H9 (cell line): ENCODE results near the gene ABCF1. TPM values are rescaled to one million over a fixed set of nuclear protein-coding genes. Genes with fewer than 3 reads are reported as not detected.

Experiments
- DNase-seq: peaks from one replicate; pipeline ENCODE4 v3.0.0-alpha.2; 2017
- H2AFZ ChIP-seq: one replicate; pipeline ENCODE4 v1.6.1; 2013; ENCODE audit warnings: mild to moderate bottlenecking, low read length, control low read depth, moderate library complexity
- H2AK5ac ChIP-seq: 2 replicates; pipeline ENCODE4 v1.6.1; 2013; ENCODE audit warnings: low read length, control low read depth, mixed read lengths; ENCODE audit not compliant: insufficient read length
- H2BK120ac ChIP-seq: one replicate; pipeline ENCODE4 v1.6.1; 2013; ENCODE audit warnings: low read depth, mild to moderate bottlenecking, low read length, control low read depth, inconsistent platforms; ENCODE audit not compliant: poor library complexity, severe bottlenecking
- H2BK12ac ChIP-seq: 2 replicates; pipeline ENCODE4 v1.6.1; 2013; ENCODE audit warnings: low read length, control low read depth, mixed read lengths, low read depth; ENCODE audit not compliant: insufficient read length
- H2BK15ac ChIP-seq: 2 replicates; pipeline ENCODE4 v1.6.1; 2013; ENCODE audit warnings: low read depth, low read length, control low read depth
- H2BK20ac ChIP-seq: one replicate; pipeline ENCODE4 v1.6.1; 2013; ENCODE audit warnings: low read depth, mild to moderate bottlenecking, low read length, control low read depth, inconsistent platforms; ENCODE audit not compliant: poor library complexity, severe bottlenecking
- H2BK5ac ChIP-seq: 2 replicates; pipeline ENCODE4 v1.6.1; 2013; ENCODE audit warnings: low read length, control low read depth, mixed read lengths; ENCODE audit not compliant: insufficient read length
- H3K14ac ChIP-seq: 2 replicates; pipeline ENCODE4 v1.6.1; 2013; ENCODE audit warnings: low read length, control low read depth; ENCODE audit not compliant: insufficient read depth
- H3K18ac ChIP-seq: 2 replicates; pipeline ENCODE4 v1.6.1; 2013; ENCODE audit warnings: low read depth, mild to moderate bottlenecking, mixed read lengths, low read length, control low read depth; ENCODE audit not compliant: insufficient read length
- H3K23ac ChIP-seq: 2 replicates; pipeline ENCODE4 v1.6.1; 2013; ENCODE audit warnings: low read length, control low read depth, mixed read lengths, low read depth; ENCODE audit not compliant: insufficient read length
- H3K23me2 ChIP-seq: 2 replicates; pipeline ENCODE4 v1.6.1; 2013; ENCODE audit warnings: low read depth, mild to moderate bottlenecking, mixed read lengths, low read length, control low read depth; ENCODE audit not compliant: insufficient read length, poor library complexity, severe bottlenecking
- H3K27ac ChIP-seq: 2 replicates; pipeline ENCODE4 v1.5.1; 2013; ENCODE audit warnings: low read length, control low read depth, mixed read lengths, low read depth; ENCODE audit not compliant: insufficient read length
- H3K27me3 ChIP-seq: 2 replicates; pipeline ENCODE4 v1.6.1; 2013; ENCODE audit warnings: low read length, control low read depth, inconsistent platforms; ENCODE audit not compliant: insufficient read depth
- H3K4ac ChIP-seq: 2 replicates; pipeline ENCODE4 v1.6.1; 2013; ENCODE audit warnings: low read depth, mild to moderate bottlenecking, control low read depth, inconsistent platforms, low read length, moderate library complexity
- H3K4me1 ChIP-seq: 2 replicates; pipeline ENCODE4 v1.6.1; 2013; ENCODE audit warnings: low read length, control low read depth, inconsistent platforms; ENCODE audit not compliant: insufficient read depth
- H3K4me2 ChIP-seq: 2 replicates; pipeline ENCODE4 v1.6.1; 2013; ENCODE audit warnings: low read length, control low read depth, mixed read lengths; ENCODE audit not compliant: insufficient read length, insufficient read depth
- H3K56ac ChIP-seq: 2 replicates; pipeline ENCODE4 v1.6.1; 2013; ENCODE audit warnings: low read depth, mild to moderate bottlenecking, mixed read lengths, low read length, control low read depth; ENCODE audit not compliant: insufficient read length
- H3K79me1 ChIP-seq: 2 replicates; pipeline ENCODE4 v1.6.1; 2013; ENCODE audit warnings: low read depth, mild to moderate bottlenecking, moderate library complexity, low read length, control low read depth, inconsistent platforms; ENCODE audit not compliant: insufficient read depth, poor library complexity, severe bottlenecking
- H3K79me2 ChIP-seq: 2 replicates; pipeline ENCODE4 v1.6.1; 2013; ENCODE audit warnings: low read length, control low read depth, inconsistent platforms; ENCODE audit not compliant: insufficient read depth
- H3K9ac ChIP-seq: 2 replicates; pipeline ENCODE4 v1.6.1; 2013; ENCODE audit warnings: low read length, control low read depth, mixed read lengths; ENCODE audit not compliant: insufficient read length; ENCODE audit errors: extremely low read depth
- H3K9me3 ChIP-seq: one replicate; pipeline ENCODE4 v1.6.1; 2013; ENCODE audit warnings: low read depth, low read length, inconsistent platforms; ENCODE audit not compliant: control insufficient read depth
- H3T11ph ChIP-seq: one replicate; pipeline ENCODE4 v1.6.1; 2013; ENCODE audit warnings: mild to moderate bottlenecking, low read length, control low read depth, inconsistent platforms
- H4K20me1 ChIP-seq: one replicate; pipeline ENCODE4 v1.6.1; 2013; ENCODE audit not compliant: control insufficient read depth, insufficient read length, insufficient read depth
- H4K5ac ChIP-seq: 2 replicates; pipeline ENCODE4 v1.6.1; 2013; ENCODE audit warnings: low read depth, mild to moderate bottlenecking, mixed read lengths, low read length, control low read depth; ENCODE audit not compliant: insufficient read length
- H4K8ac ChIP-seq: replicated peaks from 2 replicates; pipeline ENCODE4 v1.6.1; 2013; ENCODE audit warnings: low read length, control low read depth, mixed read lengths, low read depth; ENCODE audit not compliant: insufficient read length
- H4K91ac ChIP-seq: 2 replicates; pipeline ENCODE4 v1.6.1; 2013; ENCODE audit warnings: low read depth, mild to moderate bottlenecking, moderate library complexity, mixed read lengths, low read length, control low read depth; ENCODE audit not compliant: insufficient read length
- H3K27ac Mint-ChIP-seq, 3 experiments: 2 replicates in 2 of 3; 3 replicates in 1 of 3; pipeline ENCODE4 v1.8.0; 2020 to 2021; ENCODE audit warnings: mixed read lengths in 3 of 3, mild to moderate bottlenecking in 1 of 3, moderate library complexity in 1 of 3
- H3K27me3 Mint-ChIP-seq: 2 replicates; pipeline ENCODE4 v1.8.0; 2021; ENCODE audit warnings: low read depth, mild to moderate bottlenecking, moderate library complexity, mixed read lengths
- H3K36me3 Mint-ChIP-seq, 3 experiments: 2 replicates in 2 of 3; 3 replicates in 1 of 3; pipeline ENCODE4 v1.8.0; 2020 to 2021; ENCODE audit warnings: low read depth in 3 of 3, mixed read lengths in 3 of 3; ENCODE audit not compliant: insufficient read depth in 1 of 3
- H3K4me1 Mint-ChIP-seq, 2 experiments: 2 replicates each; pipeline ENCODE4 v1.8.0; 2020; ENCODE audit warnings: mixed read lengths in 2 of 2
- H3K4me3 Mint-ChIP-seq, 2 experiments: 2 replicates in 1 of 2; 3 replicates in 1 of 2; pipeline ENCODE4 v1.8.0; 2020 to 2021; ENCODE audit warnings: mild to moderate bottlenecking in 2 of 2, mixed read lengths in 2 of 2, moderate library complexity in 1 of 2
- H3K9me3 Mint-ChIP-seq, 2 experiments: 2 replicates in 1 of 2; 3 replicates in 1 of 2; pipeline ENCODE4 v1.8.0; 2020; ENCODE audit warnings: mild to moderate bottlenecking in 2 of 2, mixed read lengths in 2 of 2, moderate library complexity in 1 of 2
- WGBS: extraction: QIAGEN DNeasy Blood & Tissue Kit; methylation state at CpG from one replicate; pipeline ENCODE4 v1.1.7; 2013; ENCODE audit warnings: missing lambda C conversion rate, low lambda C conversion rate, mixed read lengths; ENCODE audit not compliant: insufficient read length; ENCODE audit errors: extremely low coverage; 5-methylcytosine and 5-hydroxymethylcytosine counted together
- total RNA-seq: library from RNA; stranded (reverse); gene quantifications from 2 replicates; pipeline ENCODE4 v1.2.1, GENCODE V29; 2021
- TF ChIP-seq, protein P1 (sequence below): fragments of 200-600 bp; sonication (generic); conservative IDR thresholded peaks from 3 replicates; pipeline ENCODE4 v1.8.0; 2021; ENCODE audit warnings: antibody characterized with exemption, mild to moderate bottlenecking

Gene ABCF1
- total RNA-seq, 1 experiment from 2014 or later = 118 TPM

DNA sequence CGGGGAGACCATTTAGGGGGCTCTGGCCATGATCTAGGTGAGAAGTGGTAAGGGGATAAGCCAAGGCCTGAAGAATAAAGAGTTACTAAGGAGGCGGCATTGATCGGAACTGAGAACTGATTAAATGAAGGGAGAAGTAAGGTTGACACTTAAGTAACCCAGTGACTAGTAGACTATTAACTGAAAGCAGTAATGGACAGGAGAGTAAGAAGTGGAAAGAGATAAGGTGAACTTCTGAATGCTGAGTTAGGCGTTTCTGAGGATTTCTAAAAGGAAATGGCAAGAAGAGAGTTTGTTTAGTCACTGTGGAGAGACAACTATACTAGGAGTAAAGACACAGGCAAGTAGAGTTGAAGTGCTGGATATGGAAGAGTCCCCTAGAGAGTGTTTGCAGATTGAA is 1.9 kb downstream of the ABCF1 start:
- Histone ChIP-seq H3K27me3 (no peaks in the 10 kb centered on the region), H3K9ac (no peak overlapping the region), H3K27ac (no peak overlapping the region), H2AFZ (no peak overlapping the region), H2BK5ac (no peak overlapping the region), H2BK12ac (no peak overlapping the region), H2BK15ac (no peak overlapping the region), H3K79me2 (peaks cover 28% of the 10 kb centered on the region; the same call in 1 of the 2 replicates), H3K56ac (no peak overlapping the region), H3K14ac (no peak overlapping the region), H4K5ac (no peak overlapping the region), H3K18ac (no peak overlapping the region), H2BK20ac (no peak overlapping the region), H4K8ac (no peak overlapping the region), H3T11ph (no peak overlapping the region), H3K79me1 (peaks cover 17% of the 10 kb centered on the region), H2BK120ac (no peak overlapping the region), H4K20me1 (no peaks in the 10 kb centered on the region), H2AK5ac (no peak overlapping the region), H4K91ac (no peak overlapping the region), H3K4ac (no peak overlapping the region), H3K4me1 (no peaks in the 10 kb centered on the region), H3K23ac (no peak overlapping the region), H3K9me3 (no peaks in the 10 kb centered on the region), H3K23me2 (peaks cover 6% of the 10 kb centered on the region), H3K4me2 (no peak overlapping the region)
- Mint-ChIP-seq H3K9me3 (no peaks in the 10 kb centered on the region; a peak in 2 of 5 replicates), H3K27ac (peak overlapping the region in 2 of 3 experiments; percentile 11 to 35; a peak in 3 of 7 replicates), H3K4me1 (peaks cover 26 to 28% of the 10 kb centered on the region in 2 experiments), H3K27me3 (peaks cover 10% of the 10 kb centered on the region), H3K4me3 (peak overlapping the region; percentile 22 to 99; a peak in 4 of 5 replicates), H3K36me3 (peaks cover 18 to 26% (median 23%) of the 10 kb centered on the region in 3 experiments)
- DNase-seq = no peak
- TF ChIP-seq, protein P1, sequence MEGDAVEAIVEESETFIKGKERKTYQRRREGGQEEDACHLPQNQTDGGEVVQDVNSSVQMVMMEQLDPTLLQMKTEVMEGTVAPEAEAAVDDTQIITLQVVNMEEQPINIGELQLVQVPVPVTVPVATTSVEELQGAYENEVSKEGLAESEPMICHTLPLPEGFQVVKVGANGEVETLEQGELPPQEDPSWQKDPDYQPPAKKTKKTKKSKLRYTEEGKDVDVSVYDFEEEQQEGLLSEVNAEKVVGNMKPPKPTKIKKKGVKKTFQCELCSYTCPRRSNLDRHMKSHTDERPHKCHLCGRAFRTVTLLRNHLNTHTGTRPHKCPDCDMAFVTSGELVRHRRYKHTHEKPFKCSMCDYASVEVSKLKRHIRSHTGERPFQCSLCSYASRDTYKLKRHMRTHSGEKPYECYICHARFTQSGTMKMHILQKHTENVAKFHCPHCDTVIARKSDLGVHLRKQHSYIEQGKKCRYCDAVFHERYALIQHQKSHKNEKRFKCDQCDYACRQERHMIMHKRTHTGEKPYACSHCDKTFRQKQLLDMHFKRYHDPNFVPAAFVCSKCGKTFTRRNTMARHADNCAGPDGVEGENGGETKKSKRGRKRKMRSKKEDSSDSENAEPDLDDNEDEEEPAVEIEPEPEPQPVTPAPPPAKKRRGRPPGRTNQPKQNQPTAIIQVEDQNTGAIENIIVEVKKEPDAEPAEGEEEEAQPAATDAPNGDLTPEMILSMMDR = no peak
- WGBS = no CpG with 5 or more reads among the region's 4 CpGs
